ENCODE measurements around the gene CHRM4. TPM values are rescaled to one million over a fixed set of nuclear protein-coding genes. Genes with fewer than 3 reads are reported as not detected.

Gene CHRM4
- polyA plus RNA-seq, 2 of the 4 experiments (the other 2 are of a cell fraction), result 0.17 to 0.28 TPM

- FAIRE-seq (no peak), ATAC-seq (no peak), DNase-seq (ENCODE audit: low read depth in 1 of 2, low spot score in 1 of 2) (no peak)
- Histone ChIP-seq H3K9me3 (no peaks in the 10 kb centered on the region), H3K4me3 (no peak overlapping the region), H3K4me2 (no peak overlapping the region), H3K27ac (no peak overlapping the region), H3K4me1 (peaks cover 10% of the 10 kb centered on the region)
- ChIA-PET CTCF (interaction anchor here (0.6 to 25.2 kb wide), 5 partner anchors 7 to 121 kb away, joined by 3 to 325 read pairs (median 7); partner anchors contain the start of genes CHRM4 and DGKZ), POLR2A (no interaction called here)
- 87% methylated on average over 1 of the region's 1 CpG for WGBS (ENCODE audit: missing lambda C conversion rate)
- TF ChIP-seq RNF2 (IDR thresholded peaks at IDR 0.05; ENCODE audit: borderline replicate concordance, low read depth) (no peak), TFCP2L1 (CRISPR knock-in tag; IDR thresholded peaks at IDR 0.05) (no peak), HDAC2 (IDR thresholded peaks at IDR 0.05) (no peak), CBX8 (IDR thresholded peaks at IDR 0.05) (no peak), EHF (CRISPR knock-in tag; IDR thresholded peaks at IDR 0.05) (no peak), GATA3 (IDR thresholded peaks at IDR 0.05; ENCODE audit: borderline replicate concordance) (no peak), RFX5 (IDR thresholded peaks at IDR 0.05) (no peak), FOSL2 (IDR thresholded peaks at IDR 0.05) (no peak), FOSL2 (CRISPR knock-in tag; IDR thresholded peaks at IDR 0.05) (no peak), HEYL (CRISPR knock-in tag; IDR thresholded peaks at IDR 0.05) (no peak), BCL3 (IDR thresholded peaks at IDR 0.05) (no peak), HES2 (IDR thresholded peaks at IDR 0.05) (no peak), FOXS1 (CRISPR knock-in tag; IDR thresholded peaks at IDR 0.05) (no peak)
These were observed 31.6 kb downstream of the CHRM4 start for GRCh38 chr11:46359953-46360352.

GRCh38 chr11:46357483-46357936, 34.1 kb downstream of the CHRM4 start:
- 95% methylated on average over 11 of the region's 11 CpGs for WGBS (ENCODE audit: missing lambda C conversion rate)
- CTCF ChIA-PET, result interaction anchor here (0.6 to 25.2 kb wide), 9 partner anchors 10 to 181 kb away, joined by 3 to 325 read pairs (median 4); partner anchors contain the start of gene DGKZ
- no peak for TF ChIP-seq ATOH8 (CRISPR knock-in tag; IDR thresholded peaks at IDR 0.05; ENCODE audit: low read depth)
- no peak for TF ChIP-seq CBX8 (IDR thresholded peaks at IDR 0.05)
- TF ChIP-seq BCL3 (IDR thresholded peaks at IDR 0.05), result no peak
- TF ChIP-seq GATA3 (IDR thresholded peaks at IDR 0.05; ENCODE audit: borderline replicate concordance), result no peak
- no peak for TF ChIP-seq KDM1A (IDR thresholded peaks at IDR 0.05; ENCODE audit: low read depth)
- no peak for TF ChIP-seq EP300 (IDR thresholded peaks at IDR 0.05)
- TF ChIP-seq HEYL (CRISPR knock-in tag; IDR thresholded peaks at IDR 0.05), result no peak
- no peak for TF ChIP-seq TFCP2L1 (CRISPR knock-in tag; IDR thresholded peaks at IDR 0.05)
- no peak for TF ChIP-seq CBX2 (IDR thresholded peaks at IDR 0.05; ENCODE audit: borderline replicate concordance, low read depth)
- TF ChIP-seq CTCF (IDR thresholded peaks at IDR 0.05), result no peak
- TF ChIP-seq FOSL2 (IDR thresholded peaks at IDR 0.05), result no peak
- TF ChIP-seq FOSL2 (CRISPR knock-in tag; IDR thresholded peaks at IDR 0.05), result no peak
- no peak for TF ChIP-seq SREBF2 (IDR thresholded peaks at IDR 0.05)
- no peak for TF ChIP-seq PBX3 (IDR thresholded peaks at IDR 0.05)
- TF ChIP-seq HMGXB4 (CRISPR knock-in tag; IDR thresholded peaks at IDR 0.05; ENCODE audit: borderline replicate concordance), result no peak
- TF ChIP-seq ZFP36 (IDR thresholded peaks at IDR 0.05; ENCODE audit: borderline replicate concordance, partially characterized antibody), result no peak
- TF ChIP-seq EHF (CRISPR knock-in tag; IDR thresholded peaks at IDR 0.05), result no peak
- no peak for TF ChIP-seq FOSB (CRISPR knock-in tag; IDR thresholded peaks at IDR 0.05)
- POLR2A ChIA-PET, result no interaction called here
- ATAC-seq, result peak in 1 of 2 experiments; percentile 25; a peak in 1 of 6 replicates
- Histone ChIP-seq H3K4me3 (no peak overlapping the region), H3K4me1 (peaks cover under 1% of the 10 kb centered on the region; the same call in 2 of the 3 replicates), H3K27ac (no peak overlapping the region), H3K4me2 (no peak overlapping the region), H3K9me3 (no peaks in the 10 kb centered on the region)
- FAIRE-seq, result no peak
- DNase-seq (ENCODE audit: low read depth in 1 of 2, low spot score in 1 of 2), result no peak
